Smooth muscle cell (in vitro differentiated cells): ENCODE results near the gene MIER3. TPM values are rescaled to one million over a fixed set of nuclear protein-coding genes. Genes with fewer than 3 reads are reported as not detected.

Experiments
- DNase-seq: peaks from one replicate; lab custom pipeline; 2025; ENCODE audit not compliant: unreplicated experiment; lab: John Stamatoyannopoulos, UW
- H2AFZ ChIP-seq: fragments of 200-600 bp; sonication (generic); 2 replicates; pipeline ENCODE4 v1.6.0; 2016; ENCODE audit warnings: antibody characterized with exemption, low read depth, mild to moderate bottlenecking
- H3F3A ChIP-seq: fragments of 200-600 bp; sonication (generic); 2 replicates; pipeline ENCODE4 v1.6.0; 2017; ENCODE audit warnings: antibody characterized with exemption, low read depth
- H3K27ac ChIP-seq: fragments of 200-600 bp; sonication (generic); 2 replicates; pipeline ENCODE4 v1.5.1; 2016; ENCODE audit warnings: low read depth, mild to moderate bottlenecking
- H3K27me3 ChIP-seq: fragments of 200-600 bp; sonication (generic); 2 replicates; pipeline ENCODE4 v1.6.1; 2016; ENCODE audit warnings: low read depth, mild to moderate bottlenecking
- H3K36me3 ChIP-seq: fragments of 200-600 bp; sonication (generic); 2 replicates; pipeline ENCODE4 v1.5.1; 2016; ENCODE audit warnings: low read depth
- H3K4me1 ChIP-seq: fragments of 200-600 bp; sonication (generic); 2 replicates; pipeline ENCODE4 v1.5.1; 2016; ENCODE audit warnings: low read depth
- H3K4me2 ChIP-seq: fragments of 200-600 bp; sonication (generic); 2 replicates; pipeline ENCODE4 v1.6.0; 2016; ENCODE audit warnings: mild to moderate bottlenecking
- H3K4me3 ChIP-seq: fragments of 200-600 bp; sonication (generic); 2 replicates; pipeline ENCODE4 v1.5.1; 2016; ENCODE audit warnings: mild to moderate bottlenecking
- H3K79me2 ChIP-seq: fragments of 200-600 bp; sonication (generic); 2 replicates; pipeline ENCODE4 v1.6.0; 2016; ENCODE audit warnings: low read depth, mild to moderate bottlenecking
- H3K9ac ChIP-seq: fragments of 200-600 bp; sonication (generic); 2 replicates; pipeline ENCODE4 v1.6.0; 2016; ENCODE audit warnings: low read depth
- H3K9me3 ChIP-seq: fragments of 200-600 bp; sonication (generic); replicated peaks from 2 replicates; pipeline ENCODE4 v1.5.1; 2016; ENCODE audit warnings: low read depth
- H4K20me1 ChIP-seq: fragments of 200-600 bp; sonication (generic); 2 replicates; pipeline ENCODE4 v1.6.0; 2016; ENCODE audit warnings: low read depth
- CTCF ChIP-seq: fragments of 200-600 bp; sonication (generic); IDR thresholded peaks from 2 replicates; pipeline ENCODE4 v1.5.1; 2017; ENCODE audit warnings: borderline replicate concordance, mild to moderate bottlenecking, antibody characterized with exemption; ENCODE audit not compliant: insufficient read depth, poor library complexity, severe bottlenecking
- WGBS: methylation state at CpG from one replicate; pipeline ENCODE4 v1.1.7; 2016; ENCODE audit warnings: low lambda C conversion rate; 5-methylcytosine and 5-hydroxymethylcytosine counted together
- polyA plus RNA-seq: library from polyadenylated mRNA; unstranded; fragments of >200 nt; fragmentation: Nextera tagmentation; extraction: Ambion mirVana; gene quantifications from 2 replicates; pipeline ENCODE4 v1.2.1, GENCODE V29; 2016
- total RNA-seq: library from RNA; depleted of rRNA; stranded (reverse); fragments of >200 nt; gene quantifications from 2 replicates; pipeline ENCODE4 v1.2.3, GENCODE V29; 2014

The MIER3 gene
- total and polyA plus RNA-seq, 2 experiments from 2014 or later = 4.1 to 23.4 TPM

GRCh38 chr5:56959326-56959725 lies 7.4 kb upstream of the MIER3 start:
- Histone ChIP-seq H3K36me3 (no peaks in the 10 kb centered on the region), H2AFZ (no peak overlapping the region), H3K4me2 (no peak overlapping the region), H3K27ac (no peak overlapping the region), H3K4me1 (no peaks in the 10 kb centered on the region), H3K4me3 (no peak overlapping the region), H4K20me1 (no peaks in the 10 kb centered on the region), H3K79me2 (no peaks in the 10 kb centered on the region), H3K9ac (no peak overlapping the region), H3K9me3 (no peaks in the 10 kb centered on the region), H3F3A (no peaks in the 10 kb centered on the region), H3K27me3 (no peaks in the 10 kb centered on the region)
- WGBS = 82% methylated on average over 4 of the region's 4 CpGs
- DNase-seq = no peak
- no peak for TF ChIP-seq CTCF

GRCh38 chr5:56958595-56958994 lies 6.7 kb upstream of the MIER3 start:
- no peak overlapping the region for H3K4me2 ChIP-seq
- no peaks in the 10 kb centered on the region for H3K9me3 ChIP-seq
- H3K79me2 ChIP-seq = no peaks in the 10 kb centered on the region
- no peak overlapping the region for H3K9ac ChIP-seq
- DNase-seq = no peak
- H3K27ac ChIP-seq = no peak overlapping the region
- H3K4me3 ChIP-seq = no peak overlapping the region
- H4K20me1 ChIP-seq = no peaks in the 10 kb centered on the region
- no peaks in the 10 kb centered on the region for H3K4me1 ChIP-seq
- no peaks in the 10 kb centered on the region for H3K27me3 ChIP-seq
- no peak for TF ChIP-seq CTCF
- no peak overlapping the region for H2AFZ ChIP-seq
- H3F3A ChIP-seq = no peaks in the 10 kb centered on the region
- WGBS = 91% methylated on average over 2 of the region's 2 CpGs
- H3K36me3 ChIP-seq = no peaks in the 10 kb centered on the region

GRCh38 chr5:56954262-56954661 lies 2.3 kb upstream of the MIER3 start:
- no peak for TF ChIP-seq CTCF
- H3K4me1 ChIP-seq = peaks cover 12% of the 10 kb centered on the region
- peaks cover 12% of the 10 kb centered on the region for H4K20me1 ChIP-seq
- no peak overlapping the region for H3K9ac ChIP-seq
- H3K4me2 ChIP-seq = no peak overlapping the region
- H3K79me2 ChIP-seq = peaks cover 17% of the 10 kb centered on the region
- no peak for DNase-seq
- WGBS = 96% methylated on average over 1 of the region's 1 CpG
- no peaks in the 10 kb centered on the region for H3K27me3 ChIP-seq
- no peak overlapping the region for H2AFZ ChIP-seq
- no peaks in the 10 kb centered on the region for H3K36me3 ChIP-seq
- no peaks in the 10 kb centered on the region for H3K9me3 ChIP-seq
- no peaks in the 10 kb centered on the region for H3F3A ChIP-seq
- H3K4me3 ChIP-seq = no peak overlapping the region
- H3K27ac ChIP-seq = no peak overlapping the region

- H3K4me2 ChIP-seq = peak overlapping the region; percentile 84
- peak overlapping the region; percentile 67 for H3K27ac ChIP-seq
- H3F3A ChIP-seq = no peaks in the 10 kb centered on the region
- no peak for TF ChIP-seq CTCF
- peaks cover 34% of the 10 kb centered on the region for H4K20me1 ChIP-seq
- WGBS = 2% methylated on average over 33 of the region's 85 CpGs
- peaks cover 4% of the 10 kb centered on the region for H3K36me3 ChIP-seq
- no peaks in the 10 kb centered on the region for H3K9me3 ChIP-seq
- H3K9ac ChIP-seq = peak overlapping the region; percentile 83
- peak; percentile 43 for DNase-seq
- H2AFZ ChIP-seq = peak overlapping the region; percentile 67
- H3K4me3 ChIP-seq = peak overlapping the region; percentile 88
- peaks cover 12% of the 10 kb centered on the region for H3K4me1 ChIP-seq
- H3K79me2 ChIP-seq = peaks cover 39% of the 10 kb centered on the region
- H3K27me3 ChIP-seq = no peaks in the 10 kb centered on the region
Measured at GRCh38 chr5:56951126-56951945, 587 bp downstream of the MIER3 start.
